ENCODE measurements around the gene KRTAP5-9.

DNA sequence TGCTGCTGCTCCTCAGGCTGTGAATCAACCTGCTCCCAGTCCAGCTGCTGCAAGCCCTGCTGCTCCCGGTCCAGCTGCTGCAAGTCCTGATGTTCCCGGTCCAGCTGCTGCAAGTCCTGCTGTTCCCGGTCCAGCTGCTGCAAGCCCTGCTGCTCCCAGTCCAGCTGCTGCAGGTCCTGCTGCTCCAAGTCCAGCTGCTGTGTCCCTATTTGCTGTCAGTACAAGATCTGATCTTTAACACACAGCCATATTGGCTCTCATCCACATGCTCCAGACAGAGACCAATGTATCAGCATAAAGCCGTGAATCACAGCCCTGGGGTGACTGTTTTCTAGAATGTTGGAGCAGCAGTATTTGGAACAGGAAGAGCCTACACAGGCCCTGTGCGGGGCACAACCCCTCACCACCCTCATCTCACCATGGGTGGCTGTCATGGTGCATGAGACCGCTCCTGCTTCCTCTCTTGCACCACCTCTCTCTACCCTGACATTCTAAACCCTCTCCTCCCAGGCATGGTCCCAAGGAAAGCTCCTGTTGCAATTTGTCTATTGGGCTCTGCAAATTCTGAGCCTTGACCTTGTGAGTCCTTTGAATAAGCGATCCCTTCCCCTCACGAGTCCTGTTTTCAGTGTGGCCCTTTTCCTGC, 20.6 kb downstream of the KRTAP5-9 start:
- TF ChIP-seq, protein P1, sequence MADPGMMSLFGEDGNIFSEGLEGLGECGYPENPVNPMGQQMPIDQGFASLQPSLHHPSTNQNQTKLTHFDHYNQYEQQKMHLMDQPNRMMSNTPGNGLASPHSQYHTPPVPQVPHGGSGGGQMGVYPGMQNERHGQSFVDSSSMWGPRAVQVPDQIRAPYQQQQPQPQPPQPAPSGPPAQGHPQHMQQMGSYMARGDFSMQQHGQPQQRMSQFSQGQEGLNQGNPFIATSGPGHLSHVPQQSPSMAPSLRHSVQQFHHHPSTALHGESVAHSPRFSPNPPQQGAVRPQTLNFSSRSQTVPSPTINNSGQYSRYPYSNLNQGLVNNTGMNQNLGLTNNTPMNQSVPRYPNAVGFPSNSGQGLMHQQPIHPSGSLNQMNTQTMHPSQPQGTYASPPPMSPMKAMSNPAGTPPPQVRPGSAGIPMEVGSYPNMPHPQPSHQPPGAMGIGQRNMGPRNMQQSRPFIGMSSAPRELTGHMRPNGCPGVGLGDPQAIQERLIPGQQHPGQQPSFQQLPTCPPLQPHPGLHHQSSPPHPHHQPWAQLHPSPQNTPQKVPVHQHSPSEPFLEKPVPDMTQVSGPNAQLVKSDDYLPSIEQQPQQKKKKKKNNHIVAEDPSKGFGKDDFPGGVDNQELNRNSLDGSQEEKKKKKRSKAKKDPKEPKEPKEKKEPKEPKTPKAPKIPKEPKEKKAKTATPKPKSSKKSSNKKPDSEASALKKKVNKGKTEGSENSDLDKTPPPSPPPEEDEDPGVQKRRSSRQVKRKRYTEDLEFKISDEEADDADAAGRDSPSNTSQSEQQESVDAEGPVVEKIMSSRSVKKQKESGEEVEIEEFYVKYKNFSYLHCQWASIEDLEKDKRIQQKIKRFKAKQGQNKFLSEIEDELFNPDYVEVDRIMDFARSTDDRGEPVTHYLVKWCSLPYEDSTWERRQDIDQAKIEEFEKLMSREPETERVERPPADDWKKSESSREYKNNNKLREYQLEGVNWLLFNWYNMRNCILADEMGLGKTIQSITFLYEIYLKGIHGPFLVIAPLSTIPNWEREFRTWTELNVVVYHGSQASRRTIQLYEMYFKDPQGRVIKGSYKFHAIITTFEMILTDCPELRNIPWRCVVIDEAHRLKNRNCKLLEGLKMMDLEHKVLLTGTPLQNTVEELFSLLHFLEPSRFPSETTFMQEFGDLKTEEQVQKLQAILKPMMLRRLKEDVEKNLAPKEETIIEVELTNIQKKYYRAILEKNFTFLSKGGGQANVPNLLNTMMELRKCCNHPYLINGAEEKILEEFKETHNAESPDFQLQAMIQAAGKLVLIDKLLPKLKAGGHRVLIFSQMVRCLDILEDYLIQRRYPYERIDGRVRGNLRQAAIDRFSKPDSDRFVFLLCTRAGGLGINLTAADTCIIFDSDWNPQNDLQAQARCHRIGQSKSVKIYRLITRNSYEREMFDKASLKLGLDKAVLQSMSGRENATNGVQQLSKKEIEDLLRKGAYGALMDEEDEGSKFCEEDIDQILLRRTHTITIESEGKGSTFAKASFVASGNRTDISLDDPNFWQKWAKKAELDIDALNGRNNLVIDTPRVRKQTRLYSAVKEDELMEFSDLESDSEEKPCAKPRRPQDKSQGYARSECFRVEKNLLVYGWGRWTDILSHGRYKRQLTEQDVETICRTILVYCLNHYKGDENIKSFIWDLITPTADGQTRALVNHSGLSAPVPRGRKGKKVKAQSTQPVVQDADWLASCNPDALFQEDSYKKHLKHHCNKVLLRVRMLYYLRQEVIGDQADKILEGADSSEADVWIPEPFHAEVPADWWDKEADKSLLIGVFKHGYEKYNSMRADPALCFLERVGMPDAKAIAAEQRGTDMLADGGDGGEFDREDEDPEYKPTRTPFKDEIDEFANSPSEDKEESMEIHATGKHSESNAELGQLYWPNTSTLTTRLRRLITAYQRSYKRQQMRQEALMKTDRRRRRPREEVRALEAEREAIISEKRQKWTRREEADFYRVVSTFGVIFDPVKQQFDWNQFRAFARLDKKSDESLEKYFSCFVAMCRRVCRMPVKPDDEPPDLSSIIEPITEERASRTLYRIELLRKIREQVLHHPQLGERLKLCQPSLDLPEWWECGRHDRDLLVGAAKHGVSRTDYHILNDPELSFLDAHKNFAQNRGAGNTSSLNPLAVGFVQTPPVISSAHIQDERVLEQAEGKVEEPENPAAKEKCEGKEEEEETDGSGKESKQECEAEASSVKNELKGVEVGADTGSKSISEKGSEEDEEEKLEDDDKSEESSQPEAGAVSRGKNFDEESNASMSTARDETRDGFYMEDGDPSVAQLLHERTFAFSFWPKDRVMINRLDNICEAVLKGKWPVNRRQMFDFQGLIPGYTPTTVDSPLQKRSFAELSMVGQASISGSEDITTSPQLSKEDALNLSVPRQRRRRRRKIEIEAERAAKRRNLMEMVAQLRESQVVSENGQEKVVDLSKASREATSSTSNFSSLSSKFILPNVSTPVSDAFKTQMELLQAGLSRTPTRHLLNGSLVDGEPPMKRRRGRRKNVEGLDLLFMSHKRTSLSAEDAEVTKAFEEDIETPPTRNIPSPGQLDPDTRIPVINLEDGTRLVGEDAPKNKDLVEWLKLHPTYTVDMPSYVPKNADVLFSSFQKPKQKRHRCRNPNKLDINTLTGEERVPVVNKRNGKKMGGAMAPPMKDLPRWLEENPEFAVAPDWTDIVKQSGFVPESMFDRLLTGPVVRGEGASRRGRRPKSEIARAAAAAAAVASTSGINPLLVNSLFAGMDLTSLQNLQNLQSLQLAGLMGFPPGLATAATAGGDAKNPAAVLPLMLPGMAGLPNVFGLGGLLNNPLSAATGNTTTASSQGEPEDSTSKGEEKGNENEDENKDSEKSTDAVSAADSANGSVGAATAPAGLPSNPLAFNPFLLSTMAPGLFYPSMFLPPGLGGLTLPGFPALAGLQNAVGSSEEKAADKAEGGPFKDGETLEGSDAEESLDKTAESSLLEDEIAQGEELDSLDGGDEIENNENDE (IDR thresholded peaks at IDR 0.05; ENCODE audit: insufficient replicate concordance, low read length), result no peak
- TF ChIP-seq, protein P2, sequence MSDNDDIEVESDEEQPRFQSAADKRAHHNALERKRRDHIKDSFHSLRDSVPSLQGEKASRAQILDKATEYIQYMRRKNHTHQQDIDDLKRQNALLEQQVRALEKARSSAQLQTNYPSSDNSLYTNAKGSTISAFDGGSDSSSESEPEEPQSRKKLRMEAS (IDR thresholded peaks at IDR 0.05), result no peak
- TF ChIP-seq, protein P3, sequence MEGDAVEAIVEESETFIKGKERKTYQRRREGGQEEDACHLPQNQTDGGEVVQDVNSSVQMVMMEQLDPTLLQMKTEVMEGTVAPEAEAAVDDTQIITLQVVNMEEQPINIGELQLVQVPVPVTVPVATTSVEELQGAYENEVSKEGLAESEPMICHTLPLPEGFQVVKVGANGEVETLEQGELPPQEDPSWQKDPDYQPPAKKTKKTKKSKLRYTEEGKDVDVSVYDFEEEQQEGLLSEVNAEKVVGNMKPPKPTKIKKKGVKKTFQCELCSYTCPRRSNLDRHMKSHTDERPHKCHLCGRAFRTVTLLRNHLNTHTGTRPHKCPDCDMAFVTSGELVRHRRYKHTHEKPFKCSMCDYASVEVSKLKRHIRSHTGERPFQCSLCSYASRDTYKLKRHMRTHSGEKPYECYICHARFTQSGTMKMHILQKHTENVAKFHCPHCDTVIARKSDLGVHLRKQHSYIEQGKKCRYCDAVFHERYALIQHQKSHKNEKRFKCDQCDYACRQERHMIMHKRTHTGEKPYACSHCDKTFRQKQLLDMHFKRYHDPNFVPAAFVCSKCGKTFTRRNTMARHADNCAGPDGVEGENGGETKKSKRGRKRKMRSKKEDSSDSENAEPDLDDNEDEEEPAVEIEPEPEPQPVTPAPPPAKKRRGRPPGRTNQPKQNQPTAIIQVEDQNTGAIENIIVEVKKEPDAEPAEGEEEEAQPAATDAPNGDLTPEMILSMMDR (IDR thresholded peaks at IDR 0.05; ENCODE audit: control extremely low read depth in 1 of 3, insufficient read depth in 1 of 3, low read depth in 1 of 3, low read length in 3 of 3), result no peak
- no peak for TF ChIP-seq EGR1 (IDR thresholded peaks at IDR 0.05; ENCODE audit: borderline replicate concordance, low read depth, low read length)

All from H1 (cell line).